ENCODE measurements around the gene RAX2.

Gene RAX2

DNA sequence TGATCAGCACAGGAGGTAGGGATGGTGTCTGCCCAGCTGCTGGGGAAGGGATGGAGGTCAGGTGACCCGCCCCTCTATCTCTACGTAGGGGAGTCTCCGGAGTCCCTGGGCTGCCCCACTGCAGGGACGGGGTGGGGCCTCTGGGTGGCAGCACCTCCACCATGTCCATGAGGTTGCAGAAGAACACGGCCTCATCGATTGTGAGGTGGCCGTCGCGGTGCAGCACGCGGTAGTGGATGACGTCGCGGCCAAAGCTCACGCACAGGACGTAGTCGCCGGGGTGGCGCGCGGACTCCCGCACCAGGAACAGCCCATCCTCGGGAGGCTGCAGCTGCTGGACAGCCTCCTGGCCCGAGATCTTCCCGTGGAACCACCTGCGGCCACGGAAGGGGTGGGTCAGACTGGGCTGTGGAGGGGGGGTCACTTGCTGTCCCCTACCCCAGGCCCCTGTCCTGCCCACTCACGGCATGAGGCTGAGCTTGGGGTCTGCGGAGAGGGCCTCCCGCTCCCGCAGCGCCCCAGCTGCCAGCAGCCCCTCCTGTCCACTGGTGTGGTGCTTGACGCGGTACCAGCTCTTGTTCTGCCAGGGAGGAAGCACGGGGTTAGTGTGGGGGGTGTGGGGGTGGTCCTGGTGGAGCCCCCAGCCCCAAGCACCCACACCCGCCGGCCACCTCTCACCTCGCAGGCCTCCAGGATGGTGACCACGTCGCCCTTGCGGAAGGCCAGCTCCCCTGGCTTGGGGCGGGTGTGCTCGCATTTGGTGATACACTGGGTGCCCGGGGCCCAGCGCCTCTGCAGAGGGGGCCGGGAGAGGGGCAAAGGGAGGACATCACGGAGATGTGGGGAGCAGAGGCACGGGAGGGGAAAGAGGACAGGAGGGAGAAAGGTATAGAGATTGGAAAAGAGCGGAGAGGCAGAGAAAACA lies 11.9 kb upstream of the RAX2 start:
- Histone ChIP-seq H3K9me3 (replicated peaks; ENCODE audit: low read length) (peaks cover 15% of the 10 kb centered on the region), H3K36me3 (ENCODE audit: insufficient read depth, low read length) (no peaks in the 10 kb centered on the region), H3K4me1 (ENCODE audit: control insufficient read depth, insufficient read depth, low read length) (no peaks in the 10 kb centered on the region), H3K27me3 (ENCODE audit: control insufficient read depth, insufficient read depth, low read length) (peaks cover 21% of the 10 kb centered on the region), H3K9ac (ENCODE audit: low read depth, low read length) (no peak overlapping the region), H3K4me2 (ENCODE audit: low read length) (no peak overlapping the region), H3K4me3 (ENCODE audit: low read length) (no peak overlapping the region)

DNA sequence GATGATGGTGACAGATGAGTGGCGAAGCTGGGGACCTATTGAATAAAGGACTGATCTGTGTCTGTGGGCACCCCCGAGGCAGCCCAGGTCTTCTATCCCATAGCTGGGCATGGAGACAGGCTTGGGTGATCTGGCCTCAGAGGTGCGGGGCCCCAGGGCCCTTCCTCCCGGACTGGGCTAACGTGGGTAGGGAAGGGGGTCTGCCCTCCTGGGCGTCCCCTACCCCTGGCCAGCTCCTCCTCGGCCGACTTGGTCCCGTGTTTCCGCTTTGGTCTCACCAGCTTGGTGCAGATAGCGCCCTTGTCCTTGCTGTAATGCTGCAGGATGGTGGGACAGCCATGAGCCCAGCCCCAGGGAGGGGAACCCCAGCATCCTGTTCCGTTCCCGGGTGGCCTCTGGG lies 10.9 kb upstream of the RAX2 start:
- no peak overlapping the region for H3K4me3 ChIP-seq (ENCODE audit: low read length)
- H3K36me3 ChIP-seq (ENCODE audit: insufficient read depth, low read length), result no peaks in the 10 kb centered on the region
- H3K4me1 ChIP-seq (ENCODE audit: control insufficient read depth, insufficient read depth, low read length), result no peaks in the 10 kb centered on the region
- H3K4me2 ChIP-seq (ENCODE audit: low read length), result no peak overlapping the region
- peaks cover 15% of the 10 kb centered on the region for H3K9me3 ChIP-seq (replicated peaks; ENCODE audit: low read length)
- H3K27me3 ChIP-seq (ENCODE audit: control insufficient read depth, insufficient read depth, low read length), result peaks cover 18% of the 10 kb centered on the region
- H3K9ac ChIP-seq (ENCODE audit: low read depth, low read length), result no peak overlapping the region

DNA sequence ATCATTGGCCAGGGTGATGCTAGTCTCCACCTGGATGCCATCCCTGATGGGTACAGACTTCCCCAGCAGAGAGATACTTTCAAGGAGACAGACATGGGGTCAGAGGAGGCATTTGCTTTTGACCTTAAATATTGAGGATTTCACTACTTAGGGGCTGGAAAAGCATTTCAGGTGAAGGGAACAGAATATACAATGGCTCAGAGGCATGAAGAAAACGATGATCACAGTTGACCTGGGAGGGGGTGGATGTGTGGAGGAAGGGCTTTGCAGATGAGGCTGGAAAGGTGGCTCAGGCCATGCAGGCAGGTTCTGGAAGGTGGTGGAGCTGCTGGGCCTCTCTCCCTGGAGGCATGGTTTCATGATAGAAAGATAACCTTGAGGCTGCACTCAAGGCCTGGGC lies 10.3 kb upstream of the RAX2 start:
- peaks cover 15% of the 10 kb centered on the region for H3K9me3 ChIP-seq (replicated peaks; ENCODE audit: low read length)
- no peak overlapping the region for H3K9ac ChIP-seq (ENCODE audit: low read depth, low read length)
- no peaks in the 10 kb centered on the region for H3K36me3 ChIP-seq (ENCODE audit: insufficient read depth, low read length)
- H3K4me1 ChIP-seq (ENCODE audit: control insufficient read depth, insufficient read depth, low read length), result no peaks in the 10 kb centered on the region
- H3K4me3 ChIP-seq (ENCODE audit: low read length), result no peak overlapping the region
- peaks cover 18% of the 10 kb centered on the region for H3K27me3 ChIP-seq (ENCODE audit: control insufficient read depth, insufficient read depth, low read length)
- H3K4me2 ChIP-seq (ENCODE audit: low read length), result no peak overlapping the region

DNA sequence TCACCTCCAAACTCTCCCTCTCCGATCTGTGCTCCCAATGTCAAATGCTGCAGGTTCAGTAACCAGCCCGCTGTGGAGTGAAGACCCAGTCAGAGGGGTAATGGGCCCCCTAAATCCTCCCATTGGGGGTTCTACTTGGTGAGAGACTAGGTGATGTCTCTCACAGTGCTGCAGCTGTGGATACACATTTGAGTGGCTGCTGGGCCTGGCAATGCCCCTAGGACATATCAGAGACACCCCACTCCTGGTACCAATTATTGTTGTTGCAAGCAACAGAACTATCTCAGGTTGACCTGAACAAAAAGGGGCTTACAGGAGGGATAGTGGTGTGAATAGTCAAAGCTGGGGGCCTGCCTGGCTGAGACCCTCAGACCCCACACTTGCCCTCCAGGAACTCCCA lies 9.6 kb upstream of the RAX2 start:
- Histone ChIP-seq H3K36me3 (ENCODE audit: insufficient read depth, low read length) (no peaks in the 10 kb centered on the region), H3K4me2 (ENCODE audit: low read length) (no peak overlapping the region), H3K4me1 (ENCODE audit: control insufficient read depth, insufficient read depth, low read length) (no peaks in the 10 kb centered on the region), H3K4me3 (ENCODE audit: low read length) (no peak overlapping the region), H3K9ac (ENCODE audit: low read depth, low read length) (no peak overlapping the region), H3K9me3 (replicated peaks; ENCODE audit: low read length) (peaks cover 15% of the 10 kb centered on the region), H3K27me3 (ENCODE audit: control insufficient read depth, insufficient read depth, low read length) (peaks cover 15% of the 10 kb centered on the region)

DNA sequence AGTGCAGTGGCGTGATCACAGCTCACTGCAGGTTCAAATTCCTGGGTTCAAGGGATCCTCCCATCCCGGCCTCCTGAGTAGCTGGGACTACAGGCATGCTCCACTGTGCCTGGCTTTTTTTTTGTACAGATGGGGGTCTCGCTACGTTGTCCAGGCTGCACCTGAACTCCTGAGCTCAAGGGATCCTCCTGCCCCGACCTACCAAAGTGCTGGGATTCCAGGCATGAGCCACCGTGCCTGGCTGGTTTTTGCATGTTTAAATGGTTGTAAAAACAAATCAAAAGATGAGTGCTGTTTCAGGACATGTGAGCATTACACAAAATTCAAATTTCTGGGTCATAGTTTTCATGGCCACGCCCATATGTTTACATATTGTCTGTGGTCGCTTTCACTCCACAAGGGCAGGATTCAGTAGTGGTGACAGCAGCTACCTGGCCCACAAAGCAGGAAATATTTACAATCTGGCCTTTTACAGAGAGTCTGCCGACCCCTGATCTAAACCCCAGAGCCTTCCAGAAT lies 8.8 kb upstream of the RAX2 start:
- Histone ChIP-seq H3K4me3 (ENCODE audit: low read length) (no peak overlapping the region), H3K4me1 (ENCODE audit: control insufficient read depth, insufficient read depth, low read length) (no peaks in the 10 kb centered on the region), H3K9ac (ENCODE audit: low read depth, low read length) (no peak overlapping the region), H3K36me3 (ENCODE audit: insufficient read depth, low read length) (no peaks in the 10 kb centered on the region), H3K9me3 (replicated peaks; ENCODE audit: low read length) (peaks cover 15% of the 10 kb centered on the region), H3K4me2 (ENCODE audit: low read length) (no peak overlapping the region), H3K27me3 (ENCODE audit: control insufficient read depth, insufficient read depth, low read length) (peaks cover 13% of the 10 kb centered on the region)

DNA sequence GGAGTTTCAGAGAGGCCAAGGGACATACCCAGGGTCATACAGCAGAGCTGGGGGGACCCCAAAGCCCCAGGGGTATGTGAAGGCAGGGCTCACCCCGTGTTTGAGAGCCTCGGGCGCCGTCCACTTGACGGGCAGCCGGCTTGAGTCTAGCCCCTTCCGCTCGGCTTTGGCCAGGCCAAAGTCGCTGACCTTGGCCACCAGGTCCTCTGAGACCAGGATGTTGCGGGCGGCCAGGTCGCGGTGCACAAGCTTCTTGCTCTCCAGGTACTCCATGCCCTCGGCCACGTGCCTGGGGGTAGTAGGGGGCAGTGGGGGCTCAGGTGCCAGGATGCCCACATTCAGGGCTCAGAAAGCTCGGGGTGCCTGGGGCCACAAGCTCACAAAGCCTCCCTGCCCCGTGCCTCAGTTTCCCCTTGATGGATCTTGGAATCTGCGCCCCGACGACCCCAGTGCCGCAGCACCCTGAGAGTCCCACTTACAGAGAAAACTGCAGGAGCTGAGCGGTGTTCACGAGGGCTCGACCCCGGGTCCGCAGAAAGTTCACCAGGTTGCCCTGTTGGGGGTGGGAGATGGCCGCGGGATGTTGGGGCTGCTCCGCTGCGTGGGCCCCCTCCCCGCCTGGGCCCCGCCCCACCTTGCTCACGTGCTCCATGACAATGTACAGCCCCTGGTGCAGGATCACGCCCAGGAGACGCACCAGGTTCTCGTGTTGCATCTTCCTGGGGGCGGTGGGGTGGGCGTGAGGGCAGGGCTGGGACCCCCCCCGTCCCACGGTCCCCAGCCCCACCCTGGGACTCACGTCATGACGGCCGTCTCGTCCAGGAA lies 7.1 kb upstream of the RAX2 start:
- no peaks in the 10 kb centered on the region for H3K36me3 ChIP-seq (ENCODE audit: insufficient read depth, low read length)
- no peaks in the 10 kb centered on the region for H3K4me1 ChIP-seq (ENCODE audit: control insufficient read depth, insufficient read depth, low read length)
- no peak overlapping the region for H3K9ac ChIP-seq (ENCODE audit: low read depth, low read length)
- no peak overlapping the region for H3K4me3 ChIP-seq (ENCODE audit: low read length)
- H3K4me2 ChIP-seq (ENCODE audit: low read length), result no peak overlapping the region
- peaks cover 6% of the 10 kb centered on the region for H3K27me3 ChIP-seq (ENCODE audit: control insufficient read depth, insufficient read depth, low read length)
- peaks cover 15% of the 10 kb centered on the region for H3K9me3 ChIP-seq (replicated peaks; ENCODE audit: low read length)

DNA sequence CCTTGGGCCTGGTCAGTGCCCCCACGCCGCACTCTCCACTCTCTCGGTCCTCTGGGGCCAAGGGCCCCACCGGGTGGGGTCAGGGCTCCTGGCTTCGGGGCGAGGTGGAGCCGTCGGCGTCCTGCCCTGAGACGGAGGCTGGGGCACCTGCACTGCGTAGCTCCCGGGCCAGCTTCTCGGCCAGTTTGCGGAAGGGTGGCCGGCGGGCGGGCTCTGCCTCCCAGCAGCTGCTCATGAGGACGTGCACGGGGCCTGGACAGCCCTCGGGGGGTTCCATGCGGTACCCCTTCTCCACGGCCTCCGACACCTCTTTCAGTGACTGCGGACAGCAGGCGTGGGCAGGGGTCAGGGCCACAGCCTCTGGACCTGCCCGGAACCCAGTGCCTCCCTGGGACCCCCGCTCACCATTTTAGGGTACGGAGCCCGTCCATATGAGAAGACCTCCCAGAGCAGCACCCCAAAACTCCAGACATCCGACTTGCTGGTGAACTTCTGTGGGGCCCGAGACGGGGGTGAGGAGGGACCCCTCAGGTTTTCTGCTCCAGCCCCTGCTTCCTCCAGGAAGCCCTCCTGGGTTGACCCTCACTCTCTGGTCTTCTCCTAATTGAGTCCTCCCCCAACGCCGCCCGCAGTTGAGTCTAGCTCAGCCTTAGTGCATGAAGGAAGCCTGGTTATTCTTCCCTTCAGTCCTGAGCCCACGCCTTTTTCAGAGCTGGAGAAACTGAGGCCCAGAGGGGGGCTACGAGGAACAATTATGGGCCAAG lies 6.3 kb upstream of the RAX2 start:
- no peak overlapping the region for H3K9ac ChIP-seq (ENCODE audit: low read depth, low read length)
- H3K4me2 ChIP-seq (ENCODE audit: low read length), result no peak overlapping the region
- peaks cover 11% of the 10 kb centered on the region for H3K27me3 ChIP-seq (ENCODE audit: control insufficient read depth, insufficient read depth, low read length)
- H3K9me3 ChIP-seq (replicated peaks; ENCODE audit: low read length), result peaks cover 15% of the 10 kb centered on the region
- H3K4me3 ChIP-seq (ENCODE audit: low read length), result no peak overlapping the region
- no peaks in the 10 kb centered on the region for H3K4me1 ChIP-seq (ENCODE audit: control insufficient read depth, insufficient read depth, low read length)
- H3K36me3 ChIP-seq (ENCODE audit: insufficient read depth, low read length), result no peaks in the 10 kb centered on the region

DNA sequence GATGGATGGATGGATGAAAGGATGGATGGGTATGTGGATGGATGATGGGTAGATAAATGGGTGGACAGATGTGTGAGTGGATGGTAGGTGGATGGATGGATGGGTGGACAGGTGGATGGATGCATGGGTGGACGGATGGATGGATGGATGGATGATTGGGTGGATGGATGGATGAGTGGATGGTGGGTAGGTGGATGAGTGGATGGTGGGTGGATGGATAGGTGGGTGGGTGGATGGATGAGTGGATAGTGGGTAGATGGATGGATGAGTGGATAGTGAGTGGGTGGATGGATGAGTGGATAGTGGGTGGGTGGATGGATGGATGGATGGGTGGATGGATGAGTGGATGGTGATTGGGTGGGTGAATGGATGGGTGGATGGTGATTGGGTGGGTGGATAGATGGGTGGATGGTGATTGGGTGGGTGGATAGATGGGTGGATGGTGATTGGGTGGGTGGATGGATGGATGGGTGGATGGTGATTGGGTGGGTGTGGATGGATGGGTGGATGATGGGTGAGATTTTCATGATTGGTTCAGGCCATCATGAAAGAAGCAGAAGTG lies 4.5 kb upstream of the RAX2 start:
- Histone ChIP-seq H3K9me3 (replicated peaks; ENCODE audit: low read length) (peaks cover 5% of the 10 kb centered on the region), H3K4me2 (ENCODE audit: low read length) (no peak overlapping the region), H3K27me3 (ENCODE audit: control insufficient read depth, insufficient read depth, low read length) (peaks cover 11% of the 10 kb centered on the region), H3K36me3 (ENCODE audit: insufficient read depth, low read length) (no peaks in the 10 kb centered on the region), H3K4me1 (ENCODE audit: control insufficient read depth, insufficient read depth, low read length) (no peaks in the 10 kb centered on the region), H3K9ac (ENCODE audit: low read depth, low read length) (no peak overlapping the region), H3K4me3 (ENCODE audit: low read length) (no peak overlapping the region)

DNA sequence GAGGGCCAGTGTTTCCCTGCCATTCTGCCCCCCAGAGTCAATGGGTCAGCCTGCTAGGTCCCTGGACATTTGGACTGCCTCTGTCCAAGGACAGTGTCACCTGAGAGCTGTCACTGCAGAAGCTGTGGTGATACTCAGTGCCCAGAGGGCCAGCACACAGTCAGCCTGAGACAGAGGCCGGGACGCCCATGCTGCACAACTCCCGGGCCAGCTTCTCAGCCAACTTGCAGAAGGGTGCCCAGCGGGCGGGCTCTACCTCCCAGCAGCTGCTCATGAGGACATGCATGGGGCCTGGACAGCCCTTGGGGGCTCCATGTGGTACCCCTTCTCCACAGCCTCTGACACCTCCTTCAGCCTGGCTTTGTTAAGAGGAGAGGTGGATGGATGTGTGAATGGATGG lies 3.8 kb upstream of the RAX2 start:
- no peak overlapping the region for H3K4me2 ChIP-seq (ENCODE audit: low read length)
- H3K9me3 ChIP-seq (replicated peaks; ENCODE audit: low read length), result no peaks in the 10 kb centered on the region
- no peaks in the 10 kb centered on the region for H3K4me1 ChIP-seq (ENCODE audit: control insufficient read depth, insufficient read depth, low read length)
- peaks cover 11% of the 10 kb centered on the region for H3K27me3 ChIP-seq (ENCODE audit: control insufficient read depth, insufficient read depth, low read length)
- H3K4me3 ChIP-seq (ENCODE audit: low read length), result no peak overlapping the region
- H3K9ac ChIP-seq (ENCODE audit: low read depth, low read length), result no peak overlapping the region
- H3K36me3 ChIP-seq (ENCODE audit: insufficient read depth, low read length), result no peaks in the 10 kb centered on the region

DNA sequence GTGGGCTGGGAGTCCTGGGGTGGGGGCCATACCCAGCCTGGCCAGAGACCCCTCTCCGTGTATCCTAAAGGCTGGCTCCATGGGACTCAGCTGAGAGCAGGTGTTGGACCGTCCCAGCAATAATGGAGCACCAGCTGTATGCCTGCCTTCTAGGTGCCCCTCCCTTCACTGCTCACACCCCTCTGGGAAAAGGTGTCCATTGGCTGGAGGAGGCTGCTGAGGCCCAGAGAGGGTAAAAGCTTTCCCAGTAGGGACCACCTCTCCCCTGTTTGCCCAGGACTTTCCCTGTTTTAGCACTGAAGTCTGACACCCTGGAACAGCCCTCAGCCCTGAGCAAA lies 3.3 kb upstream of the RAX2 start:
- H3K36me3 ChIP-seq (ENCODE audit: insufficient read depth, low read length), result no peaks in the 10 kb centered on the region
- H3K4me3 ChIP-seq (ENCODE audit: low read length), result no peak overlapping the region
- H3K9ac ChIP-seq (ENCODE audit: low read depth, low read length), result no peak overlapping the region
- H3K27me3 ChIP-seq (ENCODE audit: control insufficient read depth, insufficient read depth, low read length), result peaks cover 11% of the 10 kb centered on the region
- no peaks in the 10 kb centered on the region for H3K9me3 ChIP-seq (replicated peaks; ENCODE audit: low read length)
- no peaks in the 10 kb centered on the region for H3K4me1 ChIP-seq (ENCODE audit: control insufficient read depth, insufficient read depth, low read length)
- no peak overlapping the region for H3K4me2 ChIP-seq (ENCODE audit: low read length)

Data from skeletal muscle satellite cell (primary cell).